ENCODE results near the gene ZCCHC2.

DNA sequence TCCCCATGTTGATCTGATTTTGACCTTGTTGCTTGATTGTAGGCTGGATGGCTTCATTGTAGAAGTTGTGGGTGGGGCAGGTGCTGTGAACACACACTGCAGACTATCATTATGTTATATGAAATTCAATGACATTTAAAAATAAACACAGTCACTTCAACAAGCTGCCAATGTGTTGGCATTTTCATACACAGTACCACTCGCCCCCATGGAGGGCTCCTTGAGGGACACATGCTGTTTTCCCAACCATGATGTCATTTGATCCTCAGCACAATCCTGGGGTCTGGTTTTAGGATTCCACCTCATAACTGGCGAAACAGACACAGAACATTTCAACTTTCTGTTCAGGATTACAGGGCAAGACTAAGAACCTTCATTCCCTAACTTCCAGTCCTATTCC lies 86.9 kb downstream of the ZCCHC2 start:
- TF ChIP-seq POLR2AphosphoS5 (IDR thresholded peaks at IDR 0.05) (no peak), POLR2A (IDR thresholded peaks at IDR 0.05) (no peak), EP300 (IDR thresholded peaks at IDR 0.05) (no peak)
- TF ChIP-seq, protein P1, sequence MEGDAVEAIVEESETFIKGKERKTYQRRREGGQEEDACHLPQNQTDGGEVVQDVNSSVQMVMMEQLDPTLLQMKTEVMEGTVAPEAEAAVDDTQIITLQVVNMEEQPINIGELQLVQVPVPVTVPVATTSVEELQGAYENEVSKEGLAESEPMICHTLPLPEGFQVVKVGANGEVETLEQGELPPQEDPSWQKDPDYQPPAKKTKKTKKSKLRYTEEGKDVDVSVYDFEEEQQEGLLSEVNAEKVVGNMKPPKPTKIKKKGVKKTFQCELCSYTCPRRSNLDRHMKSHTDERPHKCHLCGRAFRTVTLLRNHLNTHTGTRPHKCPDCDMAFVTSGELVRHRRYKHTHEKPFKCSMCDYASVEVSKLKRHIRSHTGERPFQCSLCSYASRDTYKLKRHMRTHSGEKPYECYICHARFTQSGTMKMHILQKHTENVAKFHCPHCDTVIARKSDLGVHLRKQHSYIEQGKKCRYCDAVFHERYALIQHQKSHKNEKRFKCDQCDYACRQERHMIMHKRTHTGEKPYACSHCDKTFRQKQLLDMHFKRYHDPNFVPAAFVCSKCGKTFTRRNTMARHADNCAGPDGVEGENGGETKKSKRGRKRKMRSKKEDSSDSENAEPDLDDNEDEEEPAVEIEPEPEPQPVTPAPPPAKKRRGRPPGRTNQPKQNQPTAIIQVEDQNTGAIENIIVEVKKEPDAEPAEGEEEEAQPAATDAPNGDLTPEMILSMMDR (IDR thresholded peaks at IDR 0.05), result no peak

Measured in sigmoid colon (tissue), 4 donors.